Measurements from ENCODE around the gene INKA1.

Gene INKA1

DNA sequence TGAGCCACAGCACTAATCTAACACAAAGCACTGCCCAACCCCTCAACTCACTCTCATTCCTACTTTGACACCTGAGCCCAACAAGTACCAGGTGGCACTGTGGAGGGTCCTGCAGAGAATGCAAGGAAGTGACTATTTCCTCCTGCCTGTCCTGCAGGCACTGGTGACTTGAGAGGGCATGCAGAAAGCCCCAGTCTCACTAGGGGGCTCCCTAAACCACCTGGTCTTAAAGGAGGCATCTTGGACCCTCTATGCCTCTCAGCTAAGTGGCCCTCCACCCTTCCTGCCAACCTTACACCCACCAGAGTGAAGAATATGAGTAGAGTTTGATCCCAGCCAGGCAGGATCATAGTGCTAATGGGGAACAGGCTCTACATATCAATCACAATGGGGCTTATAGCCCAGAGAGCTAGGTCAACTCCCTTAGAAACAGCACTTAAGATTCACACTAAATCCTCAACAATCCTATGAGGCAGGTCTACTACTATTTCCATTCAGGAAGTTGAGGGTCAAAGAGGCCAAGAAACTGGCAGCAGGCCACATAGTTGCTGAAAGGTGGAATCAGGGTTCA lies 38.1 kb downstream of the INKA1 start:
- H3K27ac ChIP-seq: no peak overlapping the region
- H3K4me3 ChIP-seq: no peak overlapping the region
- DNase-seq (ENCODE audit: low read depth, low spot score): no peak
- no peak for TF ChIP-seq FOXP2 (optimal IDR thresholded peaks at IDR 0.05; ENCODE audit: control extremely low read depth, extremely low read length, insufficient read depth)
- TF ChIP-seq POLR2AphosphoS5 (IDR thresholded peaks at IDR 0.05; ENCODE audit: borderline replicate concordance, low read depth, low read length): no peak
- no peak for TF ChIP-seq EZH2 (IDR thresholded peaks at IDR 0.05)
- H3K9me3 ChIP-seq (ENCODE audit: low read depth, low read length): no peaks in the 10 kb centered on the region
- no peaks in the 10 kb centered on the region; the same call in 1 of the 2 replicates for H3K36me3 ChIP-seq (ENCODE audit: insufficient read depth, low read length)
- no peak overlapping the region for H3K9ac ChIP-seq (ENCODE audit: insufficient read length)

DNA sequence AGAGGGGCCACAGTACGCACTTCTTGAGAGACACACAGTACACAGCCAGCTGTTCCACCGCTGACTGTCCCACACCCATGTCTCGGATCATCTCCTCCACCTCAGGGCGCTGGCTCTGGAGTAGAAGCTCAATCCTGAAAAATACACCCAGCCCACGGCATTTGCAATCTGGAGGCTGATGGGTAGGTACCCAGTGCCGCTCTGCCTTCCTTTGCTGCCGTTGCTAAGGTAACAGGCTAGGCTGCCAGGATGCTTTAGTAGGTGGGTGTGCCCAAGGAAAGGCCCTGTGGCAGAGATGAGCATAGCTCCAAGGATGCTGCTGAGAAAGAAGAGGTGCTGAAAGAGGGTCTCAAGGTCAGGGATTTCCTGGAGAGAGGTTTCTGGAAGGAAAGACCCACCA lies 38.7 kb downstream of the INKA1 start:
- Histone ChIP-seq H3K4me3 (no peak overlapping the region), H3K9ac (ENCODE audit: insufficient read length) (no peak overlapping the region), H3K9me3 (ENCODE audit: low read depth, low read length) (no peaks in the 10 kb centered on the region), H3K27ac (no peak overlapping the region), H3K36me3 (ENCODE audit: insufficient read depth, low read length) (no peaks in the 10 kb centered on the region; the same call in 1 of the 2 replicates)
- TF ChIP-seq POLR2AphosphoS5 (IDR thresholded peaks at IDR 0.05; ENCODE audit: borderline replicate concordance, low read depth, low read length) (no peak), EZH2 (IDR thresholded peaks at IDR 0.05) (no peak), FOXP2 (optimal IDR thresholded peaks at IDR 0.05; ENCODE audit: control extremely low read depth, extremely low read length, insufficient read depth) (no peak)
- no peak for DNase-seq (ENCODE audit: low read depth, low spot score)

DNA sequence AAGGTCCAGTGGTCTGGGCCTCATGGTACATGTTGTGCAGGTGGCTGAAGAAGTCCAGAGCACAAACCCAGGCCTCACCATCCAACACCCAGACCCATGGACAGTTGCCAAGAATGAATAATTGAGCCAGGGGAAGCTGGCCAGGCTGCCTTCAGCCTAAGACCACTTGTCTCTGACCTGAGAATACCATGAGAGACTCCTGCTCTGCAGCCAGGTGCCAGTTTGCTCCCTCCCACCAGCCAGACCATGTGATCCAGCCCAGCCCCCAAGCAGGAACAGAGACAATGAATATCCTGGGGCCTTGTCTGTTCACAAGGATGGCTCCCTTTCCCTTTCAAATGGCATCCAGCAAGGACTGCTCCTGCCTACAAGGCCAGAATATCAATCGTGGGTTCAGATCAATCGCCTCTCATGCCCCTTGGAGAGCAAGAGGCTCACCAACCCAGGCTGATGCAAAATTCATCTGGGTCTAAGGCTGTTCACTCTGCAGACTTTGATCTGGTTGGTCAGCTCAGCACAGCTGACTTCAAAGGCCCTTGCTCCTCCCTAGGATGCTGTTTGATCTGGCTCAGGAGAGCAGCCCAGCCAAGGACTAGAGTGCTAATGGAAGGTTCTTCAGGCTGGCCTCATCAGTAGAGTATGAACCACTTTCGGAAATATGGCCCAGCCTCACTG lies 39.9 kb downstream of the INKA1 start:
- Histone ChIP-seq H3K9me3 (ENCODE audit: low read depth, low read length) (no peaks in the 10 kb centered on the region), H3K9ac (ENCODE audit: insufficient read length) (no peak overlapping the region), H3K4me3 (no peak overlapping the region), H3K27ac (no peak overlapping the region), H3K36me3 (ENCODE audit: insufficient read depth, low read length) (no peaks in the 10 kb centered on the region; the same call in 1 of the 2 replicates)
- no peak for TF ChIP-seq FOXP2 (optimal IDR thresholded peaks at IDR 0.05; ENCODE audit: control extremely low read depth, extremely low read length, insufficient read depth)
- no peak for TF ChIP-seq EZH2 (IDR thresholded peaks at IDR 0.05)
- no peak for TF ChIP-seq POLR2AphosphoS5 (IDR thresholded peaks at IDR 0.05; ENCODE audit: borderline replicate concordance, low read depth, low read length)
- DNase-seq (ENCODE audit: low read depth, low spot score): no peak

DNA sequence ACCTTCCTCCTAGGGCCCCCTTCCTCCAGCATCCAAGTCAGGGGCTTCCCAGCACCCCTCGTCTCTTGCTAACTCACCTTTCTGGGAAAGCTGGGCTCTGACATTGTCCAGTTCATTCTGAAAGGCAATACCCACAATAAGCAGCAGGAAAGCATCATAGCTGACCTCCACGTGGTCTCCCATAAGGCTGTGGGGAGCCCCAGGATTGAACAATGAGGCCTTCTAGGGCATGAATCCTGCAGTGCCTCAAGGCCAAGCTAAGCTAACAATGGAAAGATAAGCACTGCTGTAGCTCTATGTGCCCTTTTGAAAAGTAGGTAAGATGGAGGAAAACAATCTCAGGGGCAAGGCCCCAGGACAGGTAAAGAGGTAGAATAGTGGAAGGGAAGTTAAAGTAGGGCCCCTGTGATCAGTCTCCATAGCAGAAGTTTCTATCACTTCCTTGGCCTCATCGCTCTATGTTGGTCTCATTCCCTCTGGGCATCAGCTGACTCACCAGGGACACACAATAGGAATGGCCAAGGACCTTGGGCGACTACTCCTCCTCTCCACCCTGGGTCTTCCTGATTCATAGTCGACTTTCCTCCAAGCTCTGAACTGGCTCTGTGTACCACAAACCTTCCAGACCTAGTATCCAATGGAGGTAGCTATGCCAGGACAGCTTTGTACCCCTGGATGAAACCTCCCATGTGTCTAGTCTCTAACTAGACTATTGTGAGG lies 41.6 kb downstream of the INKA1 start:
- TF ChIP-seq FOXP2 (optimal IDR thresholded peaks at IDR 0.05; ENCODE audit: control extremely low read depth, extremely low read length, insufficient read depth) (no peak), EZH2 (IDR thresholded peaks at IDR 0.05) (no peak), POLR2AphosphoS5 (IDR thresholded peaks at IDR 0.05; ENCODE audit: borderline replicate concordance, low read depth, low read length) (no peak)
- no peaks in the 10 kb centered on the region; the same call in 1 of the 2 replicates for H3K36me3 ChIP-seq (ENCODE audit: insufficient read depth, low read length)

DNA sequence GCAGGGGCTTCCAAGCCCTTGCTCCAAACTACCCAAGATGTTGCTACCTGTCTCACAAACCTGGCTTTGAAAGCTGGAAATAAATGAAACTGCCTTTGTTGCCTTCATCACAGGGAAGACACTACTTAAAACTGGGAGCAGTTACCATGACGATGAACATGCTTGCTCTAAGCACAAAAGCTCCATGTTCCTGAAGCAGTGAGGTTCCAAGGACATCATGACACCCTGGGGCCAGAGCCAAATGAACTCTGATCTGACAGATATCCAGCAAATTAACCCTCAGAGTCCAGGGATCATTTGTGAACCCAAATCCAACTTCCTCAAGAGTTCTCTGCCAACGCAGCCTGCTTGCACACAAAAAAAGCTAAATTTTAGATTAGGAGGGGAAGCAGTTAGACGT lies 42.6 kb downstream of the INKA1 start:
- no peak for TF ChIP-seq EZH2 (IDR thresholded peaks at IDR 0.05)
- TF ChIP-seq POLR2AphosphoS5 (IDR thresholded peaks at IDR 0.05; ENCODE audit: borderline replicate concordance, low read depth, low read length): no peak
- no peak for TF ChIP-seq FOXP2 (optimal IDR thresholded peaks at IDR 0.05; ENCODE audit: control extremely low read depth, extremely low read length, insufficient read depth)
- no peak overlapping the region for H3K9ac ChIP-seq (ENCODE audit: insufficient read length)
- no peak for DNase-seq (ENCODE audit: low read depth, low spot score)
- no peak overlapping the region for H3K4me3 ChIP-seq
- no peaks in the 10 kb centered on the region for H3K9me3 ChIP-seq (ENCODE audit: low read depth, low read length)
- no peaks in the 10 kb centered on the region; the same call in 1 of the 2 replicates for H3K36me3 ChIP-seq (ENCODE audit: insufficient read depth, low read length)
- H3K27ac ChIP-seq: no peak overlapping the region

More for the DNA sequence above, 41.6 kb downstream of the INKA1 start:
- Histone ChIP-seq H3K27ac (no peak overlapping the region), H3K9me3 (ENCODE audit: low read depth, low read length) (no peaks in the 10 kb centered on the region), H3K4me3 (no peak overlapping the region), H3K9ac (ENCODE audit: insufficient read length) (no peak overlapping the region)
- DNase-seq (ENCODE audit: low read depth, low spot score): no peak

All from SK-N-MC (cell line).